IMR-90 (cell line): Measurements from ENCODE around the gene PDS5A. TPM values are rescaled to one million over a fixed set of nuclear protein-coding genes. Genes with fewer than 3 reads are reported as not detected.

Experiments used
- ATAC-seq: fragments of 200-7000 bp; cut with Tn5 transposase; 2 replicates; pipeline ENCODE4 v1.9.1; 2020; ENCODE audit warnings: low read depth, mild to moderate bottlenecking, moderate library complexity
- BruUV-seq: library from RNA; stranded (reverse); fragments of 400-500 nt; replicated peaks from 2 replicates; lab custom pipeline; 2021; lab: Mats Ljungman, UMichigan
- CTCF ChIA-PET: fragments of 300-600 bp; formaldehyde crosslinking; extraction: SDS; loops from one replicate; lab custom pipeline; 2021; ENCODE audit warnings: antibody characterized with exemption; lab: Yijun Ruan, JAX
- POLR2A ChIA-PET: fragments of 300-600 bp; sonication (Branson Sonifier 250); formaldehyde crosslinking; loops from one replicate; lab custom pipeline; 2022; ENCODE audit warnings: antibody characterized with exemption; ENCODE audit not compliant: unreplicated experiment; lab: Charles Lee
- DNase-seq: peaks from one replicate; pipeline ENCODE4 v3.0.0; 2013
- H2AFZ ChIP-seq: replicated peaks from 2 replicates; pipeline ENCODE3; 2013; ENCODE audit warnings: low read length, mild to moderate bottlenecking; ENCODE audit not compliant: poor library complexity
- H2AK5ac ChIP-seq: 2 replicates; pipeline ENCODE4 v1.6.1; 2013; ENCODE audit warnings: low read depth, low read length, inconsistent platforms
- H2AK9ac ChIP-seq: replicated peaks from 2 replicates; pipeline ENCODE3; 2013; ENCODE audit warnings: mild to moderate bottlenecking, low read depth, low read length, moderate library complexity; ENCODE audit not compliant: poor library complexity
- H2BK120ac ChIP-seq: 2 replicates; pipeline ENCODE4 v1.6.1; 2013; ENCODE audit warnings: low read depth, low read length, inconsistent platforms
- H2BK15ac ChIP-seq: 3 replicates; pipeline ENCODE4 v1.6.1; 2013; ENCODE audit warnings: low read depth, low read length, inconsistent platforms
- H2BK20ac ChIP-seq: 2 replicates; pipeline ENCODE4 v1.6.1; 2013; ENCODE audit warnings: low read depth, mild to moderate bottlenecking, inconsistent platforms, low read length, moderate library complexity
- H2BK5ac ChIP-seq: 2 replicates; pipeline ENCODE4 v1.6.1; 2013; ENCODE audit warnings: mild to moderate bottlenecking, low read depth, low read length, inconsistent platforms; ENCODE audit not compliant: poor library complexity, severe bottlenecking
- H3K14ac ChIP-seq: replicated peaks from 2 replicates; pipeline ENCODE4 v1.6.1; 2013; ENCODE audit warnings: low read depth, low read length, inconsistent platforms
- H3K18ac ChIP-seq: 2 replicates; pipeline ENCODE4 v1.6.1; 2013; ENCODE audit warnings: low read depth, low read length, control low read depth
- H3K23ac ChIP-seq: 2 replicates; pipeline ENCODE4 v1.6.1; 2013; ENCODE audit warnings: low read depth, low read length, inconsistent platforms
- H3K27ac ChIP-seq: 2 replicates; pipeline ENCODE4 v1.5.1; 2013; ENCODE audit warnings: mild to moderate bottlenecking, control low read depth, low read length; ENCODE audit not compliant: insufficient read depth
- H3K27me3 ChIP-seq: 2 replicates; pipeline ENCODE4 v1.6.1; 2013; ENCODE audit warnings: low read length; ENCODE audit not compliant: control insufficient read depth, insufficient read depth
- H3K36me3 ChIP-seq: 2 replicates; pipeline ENCODE4 v1.6.1; 2013; ENCODE audit warnings: low read length, mixed read lengths; ENCODE audit not compliant: control insufficient read depth, insufficient read depth
- H3K4ac ChIP-seq: 2 replicates; pipeline ENCODE4 v1.6.1; 2013; ENCODE audit warnings: low read depth, low read length, inconsistent platforms
- H3K4me1 ChIP-seq: 2 replicates; pipeline ENCODE4 v1.6.1; 2013; ENCODE audit warnings: low read length, mixed read lengths; ENCODE audit not compliant: control insufficient read depth, insufficient read depth
- H3K4me2 ChIP-seq: 2 replicates; pipeline ENCODE4 v1.6.1; 2013; ENCODE audit warnings: low read depth, mild to moderate bottlenecking, control low read depth, low read length, moderate library complexity
- H3K4me3 ChIP-seq: 2 replicates; pipeline ENCODE4 v1.5.1; 2013; ENCODE audit warnings: low read depth, mild to moderate bottlenecking, control low read depth, low read length, moderate library complexity; ENCODE audit not compliant: insufficient read depth
- H3K56ac ChIP-seq: 2 replicates; pipeline ENCODE4 v1.6.1; 2013; ENCODE audit warnings: low read length, inconsistent platforms; ENCODE audit not compliant: insufficient read depth; ENCODE audit errors: extremely low read depth
- H3K79me1 ChIP-seq, 2 experiments: 2 replicates each; pipeline ENCODE4 v1.6.1; 2013; ENCODE audit warnings: low read length in 2 of 2, inconsistent platforms in 1 of 2, low read depth in 1 of 2
- H3K9ac ChIP-seq: 2 replicates; pipeline ENCODE4 v1.6.1; 2013; ENCODE audit warnings: low read depth, low read length, control low read depth
- H3K9me1 ChIP-seq: 2 replicates; pipeline ENCODE4 v1.6.1; 2013; ENCODE audit warnings: low read length, inconsistent platforms; ENCODE audit not compliant: insufficient read depth
- H3K9me3 ChIP-seq: 2 replicates; pipeline ENCODE4 v1.6.1; 2013; ENCODE audit warnings: low read length; ENCODE audit not compliant: control insufficient read depth, insufficient read depth
- H4K20me1 ChIP-seq: 2 replicates; pipeline ENCODE4 v1.6.1; 2013; ENCODE audit warnings: low read length, inconsistent platforms; ENCODE audit not compliant: insufficient read depth
- H4K5ac ChIP-seq: 2 replicates; pipeline ENCODE4 v1.6.1; 2013; ENCODE audit warnings: mild to moderate bottlenecking, low read depth, low read length, control low read depth
- H4K8ac ChIP-seq, 2 experiments: 2 replicates each; pipeline ENCODE4 v1.6.1; 2013; ENCODE audit warnings: low read depth in 2 of 2, low read length in 2 of 2, control low read depth in 1 of 2, inconsistent platforms in 1 of 2
- H4K91ac ChIP-seq: 2 replicates; pipeline ENCODE4 v1.6.1; 2013; ENCODE audit warnings: low read depth, low read length, inconsistent platforms; ENCODE audit not compliant: insufficient read depth
- BHLHE40 ChIP-seq: fragments of 150-350 bp; IDR thresholded peaks from 2 replicates; pipeline ENCODE4 v1.6.1; 2016; ENCODE audit warnings: mild to moderate bottlenecking, low read depth, low read length
- CEBPB ChIP-seq: IDR thresholded peaks from 2 replicates; pipeline ENCODE4 v1.6.1; 2012; ENCODE audit warnings: low read depth, low read length, improper control_type of control experiment
- CHD1 ChIP-seq: IDR thresholded peaks from 2 replicates; pipeline ENCODE4 v1.6.1; 2012; ENCODE audit warnings: low read depth, low read length, improper control_type of control experiment
- ELK1 ChIP-seq: fragments of 150-350 bp; IDR thresholded peaks from 2 replicates; pipeline ENCODE4 v1.6.1; 2016; ENCODE audit warnings: low read depth, mild to moderate bottlenecking, low read length, moderate library complexity, borderline replicate concordance
- FOS ChIP-seq: fragments of 150-350 bp; IDR thresholded peaks from 2 replicates; pipeline ENCODE4 v1.6.1; 2016; ENCODE audit warnings: low read depth, low read length
- MAFK ChIP-seq: IDR thresholded peaks from 2 replicates; pipeline ENCODE4 v1.6.1; 2012; ENCODE audit warnings: low read depth, low read length, improper control_type of control experiment
- MAZ ChIP-seq: IDR thresholded peaks from 2 replicates; pipeline ENCODE4 v1.6.1; 2012; ENCODE audit warnings: low read depth, mild to moderate bottlenecking, low read length, improper control_type of control experiment, moderate library complexity, borderline replicate concordance
- POLR2A ChIP-seq: IDR thresholded peaks from 2 replicates; pipeline ENCODE4 v1.6.1; 2012; ENCODE audit warnings: mild to moderate bottlenecking, low read depth, low read length
- RAD21 ChIP-seq: IDR thresholded peaks from 2 replicates; pipeline ENCODE4 v1.6.1; 2012; ENCODE audit warnings: low read length, improper control_type of control experiment
- RFX5 ChIP-seq: IDR thresholded peaks from 2 replicates; pipeline ENCODE4 v1.8.0; 2012; ENCODE audit warnings: low read depth, mild to moderate bottlenecking, low read length, moderate library complexity
- SMC3 ChIP-seq: fragments of 150-350 bp; IDR thresholded peaks from 2 replicates; pipeline ENCODE4 v1.6.1; 2016; ENCODE audit warnings: low read depth, mild to moderate bottlenecking, antibody characterized with exemption, low read length, moderate library complexity
- USF2 ChIP-seq: fragments of 150-350 bp; IDR thresholded peaks from 2 replicates; pipeline ENCODE4 v1.6.1; 2017; ENCODE audit warnings: mild to moderate bottlenecking, antibody characterized with exemption, low read length, low read depth
- WGBS, 2 experiments: methylation state at CpG; one replicate each; pipeline versions ENCODE4 v1.1.5 to v1.1.7; 2013; ENCODE audit warnings: missing lambda C conversion rate in 2 of 2; ENCODE audit not compliant: insufficient read length in 1 of 2; ENCODE audit errors: extremely low coverage in 2 of 2; 5-methylcytosine and 5-hydroxymethylcytosine counted together
- dilution Hi-C: fragments of 300-500 bp; cut with HindIII; formaldehyde crosslinking; loops from one replicate; pipeline ENCODE4 v1.14.3; 2018; ENCODE audit warnings: low sequenced_read_pairs; ENCODE audit not compliant: unreplicated experiment
- in situ Hi-C: fragments of 300-500 bp; cut with MboI; formaldehyde crosslinking; loops from 3 replicates; pipeline ENCODE4 v1.14.3; 2019; ENCODE audit warnings: low sequenced_read_pairs, inconsistent platforms, mixed read lengths
- intact Hi-C: fragments of 100-400 bp; cut with micrococcal nuclease; formaldehyde crosslinking; loops from 2 replicates; pipeline ENCODE4 v1.10.0; 2022
- polyA plus RNA-seq, 3 experiments: library from polyadenylated mRNA; depleted of rRNA; stranded (reverse); fragments of >200 nt; gene quantifications; 2 replicates each; pipeline ENCODE4 v1.2.3, GENCODE V29; 2012; ENCODE audit warnings: low replicate concordance in 1 of 3
- total RNA-seq: library from RNA; depleted of rRNA; stranded (reverse); fragments of >200 nt; gene quantifications from 2 replicates; pipeline ENCODE4 v1.2.3, GENCODE V29; 2012

PDS5A gene
- total and polyA plus RNA-seq, 2 of the 4 experiments (the other 2 are of a cell fraction), result 16.3 to 33.5 TPM

- Histone ChIP-seq H3K4me3 (no peak overlapping the region), H2AFZ (no peak overlapping the region), H3K9ac (no peak overlapping the region), H4K91ac (no peak overlapping the region), H4K8ac (no peak overlapping the region), H3K9me3 (no peaks in the 10 kb centered on the region), H3K36me3 (no peaks in the 10 kb centered on the region), H3K4me2 (no peak overlapping the region), H2BK20ac (no peak overlapping the region), H3K14ac (no peak overlapping the region), H2BK5ac (no peak overlapping the region), H3K23ac (no peak overlapping the region), H3K27me3 (no peaks in the 10 kb centered on the region), H4K20me1 (no peaks in the 10 kb centered on the region), H2BK120ac (no peak overlapping the region), H3K18ac (no peak overlapping the region), H2BK15ac (no peak overlapping the region), H3K27ac (no peak overlapping the region), H3K79me1 (no peaks in the 10 kb centered on the region), H4K5ac (no peak overlapping the region), H3K56ac (no peak overlapping the region), H3K4me1 (no peaks in the 10 kb centered on the region), H2AK5ac (no peak overlapping the region), H3K9me1 (no peaks in the 10 kb centered on the region), H3K4ac (no peak overlapping the region), H2AK9ac (no peak overlapping the region)
- CTCF ChIA-PET, result no interaction called here
- no peak for DNase-seq
- WGBS, 2 experiments, result 63% methylated on average over 2 of the region's 8 CpGs; no CpG with 5 or more reads in 1 of the 2 experiments
- intact Hi-C loops, result no loop called here
- ATAC-seq, result no peak
- in situ Hi-C loops, result no loop called here
- POLR2A ChIA-PET, result no interaction called here
- dilution Hi-C loops, result no loop called here
- TF ChIP-seq MAFK, result no peak
- TF ChIP-seq ELK1, result no peak
- no peak for TF ChIP-seq FOS
- no peak for TF ChIP-seq RFX5
- no peak for TF ChIP-seq MAZ
- no peak for TF ChIP-seq SMC3
- no peak for TF ChIP-seq POLR2A
- no peak for TF ChIP-seq RAD21
- no peak for TF ChIP-seq USF2
- TF ChIP-seq BHLHE40, result no peak
- no peak for TF ChIP-seq CEBPB
- no peak for TF ChIP-seq CHD1
- BruUV-seq, result no TSS peak
Observed at GRCh38 chr4:39998659-39999345, 21.1 kb upstream of the PDS5A start.
